DMS 273 treated with DMSO at 0.1 percent for 48 hours (cell line): ENCODE results near the gene SCYL3.
"Not testable (repeated sequence)": the region's sequence is repeated elsewhere in the genome, so short reads cannot be mapped to it uniquely, and the experiment has no call there.

Experiments used
- DNase-seq: peaks from one replicate; lab custom pipeline; 2025; lab: John Stamatoyannopoulos, UW

Gene SCYL3, protein sequence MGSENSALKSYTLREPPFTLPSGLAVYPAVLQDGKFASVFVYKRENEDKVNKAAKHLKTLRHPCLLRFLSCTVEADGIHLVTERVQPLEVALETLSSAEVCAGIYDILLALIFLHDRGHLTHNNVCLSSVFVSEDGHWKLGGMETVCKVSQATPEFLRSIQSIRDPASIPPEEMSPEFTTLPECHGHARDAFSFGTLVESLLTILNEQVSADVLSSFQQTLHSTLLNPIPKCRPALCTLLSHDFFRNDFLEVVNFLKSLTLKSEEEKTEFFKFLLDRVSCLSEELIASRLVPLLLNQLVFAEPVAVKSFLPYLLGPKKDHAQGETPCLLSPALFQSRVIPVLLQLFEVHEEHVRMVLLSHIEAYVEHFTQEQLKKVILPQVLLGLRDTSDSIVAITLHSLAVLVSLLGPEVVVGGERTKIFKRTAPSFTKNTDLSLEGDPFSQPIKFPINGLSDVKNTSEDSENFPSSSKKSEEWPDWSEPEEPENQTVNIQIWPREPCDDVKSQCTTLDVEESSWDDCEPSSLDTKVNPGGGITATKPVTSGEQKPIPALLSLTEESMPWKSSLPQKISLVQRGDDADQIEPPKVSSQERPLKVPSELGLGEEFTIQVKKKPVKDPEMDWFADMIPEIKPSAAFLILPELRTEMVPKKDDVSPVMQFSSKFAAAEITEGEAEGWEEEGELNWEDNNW

GRCh38 chr1:169893645-169894423 is at the start of gene SCYL3:
SCYL3 (minus strand) TSS chr1:169893896; CDS start chr1:169888840, 5,056 bp downstream.
- DNase-seq = peak; percentile 98

- DNase-seq = no peak
These were observed 48.5 kb upstream of the SCYL3 start for GRCh38 chr1:169941982-169942830.

DNA sequence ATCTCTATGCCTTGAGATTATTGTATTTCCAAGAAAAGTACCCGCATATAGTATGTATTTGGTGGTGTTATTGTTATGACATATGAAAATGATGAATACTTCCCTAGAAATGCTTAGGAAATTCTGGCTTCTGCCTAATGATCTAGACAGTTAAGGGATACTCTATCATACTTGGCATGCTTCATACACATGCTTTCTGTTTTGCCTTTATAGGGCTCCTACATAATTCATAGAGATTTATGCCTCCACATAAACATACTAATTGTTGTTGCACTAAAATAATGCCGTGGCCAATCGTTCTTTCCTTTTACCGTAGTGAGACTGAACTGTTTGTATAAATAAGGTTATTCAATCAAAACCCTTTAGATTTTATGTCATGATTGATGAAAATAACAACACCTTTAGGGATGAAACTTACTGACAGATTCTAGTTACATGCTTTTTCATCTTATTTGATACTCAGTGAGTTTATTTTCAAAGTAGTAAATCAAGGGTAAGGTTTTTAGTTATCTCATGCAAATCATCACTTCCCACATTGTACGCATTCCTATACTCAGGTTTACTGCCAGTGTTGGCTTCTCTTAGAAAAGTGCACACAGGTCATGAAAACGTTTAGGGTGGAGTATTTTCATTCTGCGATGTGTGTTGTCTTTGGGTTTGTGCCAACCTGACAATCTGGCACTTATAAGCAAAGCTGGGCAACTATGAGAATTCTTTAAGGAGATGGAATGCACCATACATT is 40.5 kb upstream of the SCYL3 start:
- no peak for DNase-seq

GRCh38 chr1:169931795-169932231 is 38.1 kb upstream of the SCYL3 start:
- no peak for DNase-seq

- DNase-seq = no peak
These were observed 35.5 kb upstream of the SCYL3 start for GRCh38 chr1:169929210-169929526.

- DNase-seq = peak; percentile 14
These were observed 34.9 kb upstream of the SCYL3 start for GRCh38 chr1:169928438-169929209.

GRCh38 chr1:169925505-169926482 is 32.1 kb upstream of the SCYL3 start:
- no peak for DNase-seq

- DNase-seq = no peak
These were observed 31.1 kb upstream of the SCYL3 start for GRCh38 chr1:169924829-169925228.

GRCh38 chr1:169924063-169924462 is 30.4 kb upstream of the SCYL3 start:
- no peak for DNase-seq

DNA sequence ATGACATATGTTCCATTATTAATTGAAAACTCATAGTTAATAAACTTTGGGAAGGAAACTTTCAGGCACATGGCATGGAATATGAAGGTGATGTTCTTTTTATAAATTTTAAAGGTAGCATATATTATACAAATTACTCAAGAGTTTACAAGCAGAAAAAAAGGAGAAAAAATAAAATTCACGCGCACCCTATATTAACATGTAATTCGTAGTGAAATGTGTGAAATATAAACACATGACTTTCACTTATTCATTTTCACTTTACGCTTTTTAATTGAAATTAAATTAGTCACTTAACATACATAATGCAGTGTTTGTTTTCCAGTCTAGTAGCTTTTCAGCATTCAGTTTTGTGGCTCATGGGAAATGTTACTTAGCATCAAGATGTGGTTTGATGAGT is 27.4 kb upstream of the SCYL3 start:
- no peak for DNase-seq

GRCh38 chr1:169918927-169919326 is 25.2 kb upstream of the SCYL3 start:
- no peak for DNase-seq

GRCh38 chr1:169918220-169918619 is 24.5 kb upstream of the SCYL3 start:
- not testable (repeated sequence) for DNase-seq

GRCh38 chr1:169915150-169915549 is 21.5 kb upstream of the SCYL3 start:
- DNase-seq = no peak

- DNase-seq = no peak
These were observed 20.8 kb upstream of the SCYL3 start for GRCh38 chr1:169914531-169914930.

GRCh38 chr1:169909499-169909898 is 15.8 kb upstream of the SCYL3 start:
- no peak for DNase-seq

GRCh38 chr1:169906938-169907337 is 13.2 kb upstream of the SCYL3 start:
- DNase-seq = no peak

DNA sequence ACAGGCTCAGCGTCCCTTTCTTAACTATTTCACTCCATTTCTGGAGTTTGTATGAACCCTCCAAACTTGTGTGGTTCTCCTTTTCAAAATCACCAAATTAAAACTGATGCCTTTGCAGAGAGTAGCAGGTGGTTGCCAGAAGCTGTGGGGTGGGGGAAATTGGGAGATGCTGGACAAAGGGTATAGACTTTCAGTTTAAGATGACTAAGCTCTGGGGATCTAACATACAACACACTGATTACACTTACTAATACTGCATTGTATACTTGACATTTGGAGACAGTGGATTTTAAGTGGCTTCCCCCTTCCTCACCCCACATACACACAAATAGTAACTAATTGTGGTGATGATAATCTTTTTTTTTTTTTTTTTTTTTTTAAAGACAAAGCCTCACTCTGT is 11.1 kb upstream of the SCYL3 start:
- no peak for DNase-seq

DNA sequence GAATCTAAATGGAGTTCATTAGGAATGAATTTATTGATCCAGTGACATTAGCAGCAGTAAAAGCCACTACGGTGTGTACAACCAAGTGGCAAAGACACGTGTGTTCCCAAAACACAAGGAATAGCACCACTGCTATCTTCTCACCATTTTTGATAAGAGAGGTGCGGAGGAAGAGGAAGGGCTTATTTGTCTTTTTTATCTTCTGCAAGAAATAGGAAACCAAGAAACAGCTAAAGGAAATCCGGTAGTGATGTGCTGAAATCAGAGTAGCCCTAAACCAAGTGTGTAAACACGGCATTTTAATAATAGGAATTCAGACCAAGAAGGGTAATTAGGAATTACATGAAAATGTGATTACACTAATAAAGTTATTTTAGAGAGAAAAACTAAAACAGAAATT is 9.1 kb upstream of the SCYL3 start:
- no peak for DNase-seq

GRCh38 chr1:169901115-169901514 is 7.4 kb upstream of the SCYL3 start:
- DNase-seq = no peak
